HG02840 (cell line): ENCODE measurements around the gene GRIK4.

Source experiments
- ATAC-seq: cut with Tn5 transposase; IDR thresholded peaks from one replicate; pipeline ENCODE4 v1.9.1; 2021; ENCODE audit warnings: mild to moderate bottlenecking, moderate library complexity, moderate number of reproducible peaks; ENCODE audit not compliant: unreplicated experiment, low FRiP score

GRIK4 gene

GRCh38 chr11:120717623-120718022 lies 206.1 kb downstream of the GRIK4 start:
- no peak for ATAC-seq

DNA sequence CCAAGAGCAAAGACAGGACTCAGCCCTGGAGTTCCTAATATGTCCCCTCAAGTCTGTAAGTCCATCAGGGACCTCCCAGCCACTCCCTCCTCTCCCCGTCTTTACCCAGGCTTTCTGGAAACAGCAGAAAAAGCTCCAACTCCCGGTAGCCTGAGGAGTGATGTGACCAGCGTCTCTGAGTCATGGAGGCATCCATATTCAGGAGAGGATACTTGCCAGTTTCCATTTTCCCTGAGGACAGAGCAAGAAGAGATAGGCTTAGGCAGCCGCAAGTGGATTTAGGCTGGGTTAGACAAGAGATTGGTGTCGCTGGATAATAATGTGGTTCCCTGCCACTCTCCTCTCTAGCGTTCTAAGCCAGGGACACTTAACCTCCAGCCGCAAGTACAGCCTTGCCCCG lies 206.6 kb downstream of the GRIK4 start:
- ATAC-seq, result no peak

GRCh38 chr11:120719348-120719747 lies 207.8 kb downstream of the GRIK4 start:
- ATAC-seq, result no peak

DNA sequence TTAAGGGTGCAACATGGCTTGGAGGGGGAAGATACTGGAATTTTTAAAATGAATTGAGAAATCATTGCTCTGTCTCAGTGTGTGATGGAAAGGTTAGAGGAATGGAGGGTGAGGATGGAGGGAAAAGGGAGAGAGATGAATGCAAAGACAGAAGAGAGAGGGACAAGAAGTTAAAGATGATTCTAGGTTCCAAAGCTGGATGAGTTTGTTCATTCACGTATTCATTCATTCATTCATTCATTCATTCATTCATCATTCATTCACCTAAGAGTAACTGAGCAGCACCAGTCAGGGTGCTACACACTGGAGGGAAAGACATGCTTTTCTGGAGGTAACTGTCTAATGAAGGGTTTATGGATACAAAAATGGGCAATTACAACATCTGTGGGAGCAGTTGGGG lies 209.2 kb downstream of the GRIK4 start:
- no peak for ATAC-seq

GRCh38 chr11:120722524-120722923 lies 211.0 kb downstream of the GRIK4 start:
- ATAC-seq, result no peak

GRCh38 chr11:120723751-120724150 lies 212.2 kb downstream of the GRIK4 start:
- ATAC-seq, result no peak

GRCh38 chr11:120727752-120728151 lies 216.2 kb downstream of the GRIK4 start:
- ATAC-seq, result no peak

GRCh38 chr11:120735035-120735434 lies 223.5 kb downstream of the GRIK4 start:
- no peak for ATAC-seq

DNA sequence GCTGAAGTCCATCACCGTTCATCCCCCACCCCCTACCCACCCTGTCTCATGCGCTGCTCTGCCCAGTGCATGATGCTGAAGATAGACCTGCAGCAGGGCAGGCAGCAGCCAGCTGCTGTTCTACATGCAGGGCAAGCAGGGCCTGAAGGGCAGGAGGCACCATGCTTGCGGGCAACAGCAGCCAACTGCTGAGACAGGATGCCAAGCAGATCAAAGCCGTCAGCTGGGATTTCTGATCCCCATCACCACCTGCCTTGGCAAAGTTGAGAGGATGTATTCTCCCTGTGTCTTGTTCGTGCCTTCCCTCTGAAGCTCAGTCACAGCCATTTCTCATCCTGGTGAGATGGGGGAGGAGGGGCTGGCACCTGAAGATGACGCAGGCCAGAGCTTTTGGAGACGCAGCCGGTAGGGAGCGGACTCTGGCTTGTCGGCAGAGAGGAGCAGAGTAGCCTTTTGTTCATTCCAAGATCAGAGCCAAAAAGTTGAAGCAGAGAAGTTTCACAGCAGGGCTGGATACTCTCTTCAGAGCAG lies 227.0 kb downstream of the GRIK4 start:
- ATAC-seq, result no peak

DNA sequence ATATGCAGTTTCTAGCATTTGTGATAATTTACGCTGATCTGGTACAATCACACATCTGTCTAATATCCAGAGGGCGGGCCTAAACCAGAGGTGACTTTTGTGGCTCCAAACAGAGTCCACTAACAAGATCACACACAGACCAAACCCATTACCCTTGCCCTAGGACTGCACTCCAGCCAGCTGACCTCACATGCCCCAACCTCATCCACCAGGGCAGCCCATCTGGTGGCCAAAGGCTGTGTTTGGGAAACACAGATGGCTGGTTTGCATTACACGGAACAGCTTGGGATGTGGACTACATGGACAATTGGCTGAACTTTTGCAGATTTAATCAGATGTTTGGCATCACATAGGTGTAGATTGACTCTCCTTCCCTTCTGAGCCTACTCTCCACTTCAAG lies 228.2 kb downstream of the GRIK4 start:
- ATAC-seq, result no peak

DNA sequence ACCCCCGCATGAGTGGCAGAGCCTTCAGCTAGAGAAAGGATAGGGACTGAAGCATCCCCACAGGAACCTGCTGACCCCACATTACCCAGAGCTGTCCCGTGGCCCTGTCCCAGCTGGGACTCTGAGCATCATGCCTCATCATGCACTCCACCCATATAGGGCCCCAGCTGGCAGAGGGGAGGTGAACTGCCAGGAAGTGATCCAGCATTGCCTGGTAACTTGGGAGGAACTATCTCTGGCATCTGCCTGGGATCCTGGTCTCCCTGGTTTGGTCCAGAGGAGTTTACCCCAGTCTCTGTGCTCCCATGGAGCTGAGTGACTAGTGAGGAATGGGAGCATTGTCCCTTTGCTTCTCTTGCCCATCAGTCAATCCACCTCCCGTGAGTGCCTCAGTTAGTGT lies 228.8 kb downstream of the GRIK4 start:
- no peak for ATAC-seq

DNA sequence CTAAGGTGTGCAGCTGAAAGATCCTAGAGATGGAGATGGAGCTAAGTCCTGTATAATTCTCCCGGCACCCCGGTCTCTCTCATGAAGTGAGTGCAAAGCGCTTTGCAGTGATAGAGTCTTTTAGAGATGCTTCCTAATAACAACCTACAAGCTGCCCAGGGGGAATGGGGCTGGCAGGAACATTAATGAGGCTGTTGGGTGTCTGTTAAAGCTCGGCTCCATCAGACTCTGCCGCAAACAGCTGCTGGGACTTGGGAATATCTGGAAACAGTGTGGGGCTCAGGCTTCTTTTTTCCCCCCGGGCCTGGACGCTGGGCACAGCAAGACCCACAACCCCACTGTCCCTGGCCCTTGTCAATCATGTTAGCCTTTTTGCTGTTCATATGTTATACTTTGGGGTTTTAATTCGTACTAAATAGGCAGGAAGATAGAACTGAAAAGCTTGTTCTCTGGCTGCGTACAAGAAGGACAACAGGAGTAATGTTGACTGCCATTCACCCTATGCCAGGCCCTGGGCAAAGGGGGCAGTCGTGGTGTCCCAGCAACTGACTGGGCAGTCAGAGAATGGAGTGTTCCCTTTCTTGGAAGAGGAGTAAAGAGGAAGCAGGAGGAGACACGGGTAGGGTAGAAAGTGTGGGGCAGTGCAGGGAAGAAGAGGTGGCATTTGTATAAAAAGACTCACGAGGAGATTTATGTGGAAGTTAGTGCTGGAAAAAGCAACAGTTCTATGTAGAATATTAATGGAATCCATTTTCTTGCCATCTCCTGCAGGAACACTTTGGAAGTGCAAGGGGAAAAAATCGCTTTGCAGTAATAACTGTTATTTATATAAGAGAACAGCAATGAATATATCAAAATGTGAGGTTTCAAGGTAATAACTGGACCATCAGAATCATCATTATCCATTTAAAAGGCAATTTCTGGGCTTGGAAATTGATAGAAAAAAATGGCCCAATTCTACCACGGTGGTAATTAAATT lies 232.8 kb downstream of the GRIK4 start:
- no peak for ATAC-seq

- no peak for ATAC-seq
These were observed 234.8 kb downstream of the GRIK4 start for GRCh38 chr11:120746376-120746775.

GRCh38 chr11:120746836-120747609 lies 235.5 kb downstream of the GRIK4 start:
- ATAC-seq, result no peak

DNA sequence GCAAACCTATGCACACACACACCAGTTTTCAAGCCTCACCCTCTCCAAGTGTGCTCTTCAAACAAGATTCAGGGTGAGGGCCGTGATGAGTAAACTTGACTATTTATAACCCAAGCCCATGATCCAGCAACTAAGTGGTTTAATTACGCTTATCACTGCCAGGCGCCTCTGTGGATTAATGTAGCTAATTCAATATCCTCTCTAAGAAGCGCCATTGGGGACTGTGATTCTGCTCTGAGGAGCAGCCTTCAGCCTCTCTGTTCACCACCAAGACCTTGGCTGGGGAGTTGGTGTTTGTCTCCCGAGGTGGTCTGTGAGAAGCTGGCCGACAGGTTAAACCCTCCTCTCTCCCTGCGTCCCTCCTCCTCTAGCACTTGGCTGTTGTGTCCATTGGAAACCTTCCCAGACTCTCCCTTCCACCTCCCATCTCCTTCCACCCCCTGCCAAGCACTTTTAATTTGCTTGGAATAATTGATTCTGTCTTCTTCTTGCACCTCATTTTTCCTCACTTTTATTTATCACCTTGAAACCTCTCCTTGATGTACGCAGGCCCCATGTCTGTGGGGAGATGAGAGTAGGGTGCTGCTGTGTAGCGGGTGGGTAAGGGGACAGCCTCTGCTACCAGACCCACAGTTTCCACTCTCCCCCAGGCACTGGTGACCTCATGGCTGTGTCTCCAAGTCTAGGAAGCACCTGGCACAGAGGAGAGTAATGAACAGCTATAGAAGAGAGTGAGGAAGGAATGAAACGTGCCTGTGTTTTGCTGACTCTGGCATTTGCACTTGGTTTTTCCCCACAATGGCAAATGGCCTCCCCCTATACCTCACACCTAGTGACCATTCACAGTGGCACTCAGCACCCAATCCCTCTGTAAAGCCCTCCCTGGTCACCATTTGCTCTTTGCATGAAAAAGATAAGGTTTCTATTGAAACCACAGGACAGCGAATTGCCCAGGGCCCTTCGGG lies 236.6 kb downstream of the GRIK4 start:
- ATAC-seq, result no peak

- no peak for ATAC-seq
These were observed 237.8 kb downstream of the GRIK4 start for GRCh38 chr11:120749395-120749794.

GRCh38 chr11:120750647-120751549 lies 239.3 kb downstream of the GRIK4 start:
- ATAC-seq, result no peak

DNA sequence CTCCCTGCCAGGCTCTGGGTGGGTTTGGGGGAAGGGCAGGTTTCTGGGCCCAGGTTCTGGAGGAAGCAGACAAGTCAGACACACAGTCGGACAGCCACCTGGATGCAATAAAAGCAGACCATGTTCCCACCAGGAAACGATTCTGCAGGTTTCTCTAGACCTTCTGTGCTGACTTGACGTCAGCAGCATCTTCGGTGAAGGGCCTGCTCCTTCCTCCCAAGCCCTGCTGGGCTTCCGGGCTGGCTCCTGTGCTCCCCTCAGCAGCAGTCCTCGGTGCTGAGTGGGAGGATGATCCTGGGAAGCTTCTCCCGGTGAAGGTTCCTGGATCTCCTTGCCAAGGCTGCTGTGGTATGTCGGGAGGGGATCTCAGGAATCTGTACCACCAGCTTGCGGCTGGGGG lies 240.0 kb downstream of the GRIK4 start:
- no peak for ATAC-seq

GRCh38 chr11:120752668-120753067 lies 241.1 kb downstream of the GRIK4 start:
- ATAC-seq, result no peak
